Tongue (tissue), 2 donors: ENCODE measurements around the gene MAGI1. TPM values are rescaled to one million over a fixed set of nuclear protein-coding genes. Genes with fewer than 3 reads are reported as not detected.
"Not testable (repeated sequence)": the region's sequence is repeated elsewhere in the genome, so short reads cannot be mapped to it uniquely, and the experiment has no call there.

ENCODE experiments used
- DNase-seq: peaks from one replicate; pipeline ENCODE4 v3.0.0-alpha.2; 2015
- total RNA-seq: library from RNA; depleted of rRNA; stranded (reverse); fragments of >200 nt; gene quantifications from one replicate; pipeline ENCODE4 v1.2.3, GENCODE V29; 2014

Gene MAGI1
- total RNA-seq, 1 donor from 2014 or later: 62.1 TPM

- no peak for DNase-seq
Observed at GRCh38 chr3:65521032-65521431, 517.7 kb downstream of the MAGI1 start.

GRCh38 chr3:65516998-65517397 lies 521.7 kb downstream of the MAGI1 start:
- no peak for DNase-seq

GRCh38 chr3:65514317-65514716 lies 524.4 kb downstream of the MAGI1 start:
- DNase-seq: not testable (repeated sequence)

GRCh38 chr3:65509423-65509794 lies 529.3 kb downstream of the MAGI1 start:
- DNase-seq: not testable (repeated sequence)

GRCh38 chr3:65508750-65509422 lies 529.8 kb downstream of the MAGI1 start:
- no peak for DNase-seq

- no peak for DNase-seq
Observed at GRCh38 chr3:65507437-65507836, 531.3 kb downstream of the MAGI1 start.

GRCh38 chr3:65503776-65504175 lies 534.9 kb downstream of the MAGI1 start:
- peak; percentile 10 for DNase-seq

GRCh38 chr3:65502526-65502925 lies 536.2 kb downstream of the MAGI1 start:
- DNase-seq: no peak

GRCh38 chr3:65500398-65501306 lies 538.1 kb downstream of the MAGI1 start:
- DNase-seq: no peak

- DNase-seq: no peak
Observed at GRCh38 chr3:65497846-65498245, 540.9 kb downstream of the MAGI1 start.

GRCh38 chr3:65497236-65497635 lies 541.5 kb downstream of the MAGI1 start:
- no peak for DNase-seq

GRCh38 chr3:65493938-65494337 lies 544.8 kb downstream of the MAGI1 start:
- no peak for DNase-seq

GRCh38 chr3:65493371-65493882 lies 545.3 kb downstream of the MAGI1 start:
- DNase-seq: no peak

- DNase-seq: no peak
Observed at GRCh38 chr3:65492249-65492648, 546.5 kb downstream of the MAGI1 start.

GRCh38 chr3:65490114-65490513 lies 548.6 kb downstream of the MAGI1 start:
- no peak for DNase-seq

- DNase-seq: no peak
Observed at GRCh38 chr3:65489253-65489652, 549.5 kb downstream of the MAGI1 start.

GRCh38 chr3:65485826-65486469 lies 552.8 kb downstream of the MAGI1 start:
- peak; percentile 17 for DNase-seq

- DNase-seq: no peak
Observed at GRCh38 chr3:65484964-65485363, 553.8 kb downstream of the MAGI1 start.

- DNase-seq: peak; percentile 87
Observed at GRCh38 chr3:65483480-65483879, 555.2 kb downstream of the MAGI1 start.

GRCh38 chr3:65483011-65483410 lies 555.7 kb downstream of the MAGI1 start:
- DNase-seq: no peak

GRCh38 chr3:65481085-65481484 lies 557.6 kb downstream of the MAGI1 start:
- no peak for DNase-seq

GRCh38 chr3:65479990-65480389 lies 558.7 kb downstream of the MAGI1 start:
- DNase-seq: no peak
